Stomach (tissue), 4 donors: ENCODE measurements around the gene LIPG.

Source experiments
- EP300 ChIP-seq: sonication (generic); formaldehyde crosslinking; IDR thresholded peaks from one replicate; pipeline ENCODE4 v1.6.1; 2017; ENCODE audit warnings: antibody characterized with exemption
- POLR2A ChIP-seq, 4 donors: fragments of 450-650 bp; IDR thresholded peaks; one replicate each; pipeline ENCODE4 v1.6.1; 2016; ENCODE audit warnings: antibody characterized with exemption in 4 of 4, control low read depth in 2 of 4, mild to moderate bottlenecking in 1 of 4, moderate library complexity in 1 of 4
- TF ChIP-seq, protein P1 (sequence below), 7 experiments: fragments of 450-650 bp in 4 of 7; fragments of 200-600 bp in 3 of 7; sonication (generic) in 3 of 7; IDR thresholded peaks; one replicate each; pipeline ENCODE4 v1.5.1; 2016 to 2019; ENCODE audit warnings: antibody characterized with exemption in 7 of 7, control low read depth in 2 of 7, mild to moderate bottlenecking in 1 of 7

DNA sequence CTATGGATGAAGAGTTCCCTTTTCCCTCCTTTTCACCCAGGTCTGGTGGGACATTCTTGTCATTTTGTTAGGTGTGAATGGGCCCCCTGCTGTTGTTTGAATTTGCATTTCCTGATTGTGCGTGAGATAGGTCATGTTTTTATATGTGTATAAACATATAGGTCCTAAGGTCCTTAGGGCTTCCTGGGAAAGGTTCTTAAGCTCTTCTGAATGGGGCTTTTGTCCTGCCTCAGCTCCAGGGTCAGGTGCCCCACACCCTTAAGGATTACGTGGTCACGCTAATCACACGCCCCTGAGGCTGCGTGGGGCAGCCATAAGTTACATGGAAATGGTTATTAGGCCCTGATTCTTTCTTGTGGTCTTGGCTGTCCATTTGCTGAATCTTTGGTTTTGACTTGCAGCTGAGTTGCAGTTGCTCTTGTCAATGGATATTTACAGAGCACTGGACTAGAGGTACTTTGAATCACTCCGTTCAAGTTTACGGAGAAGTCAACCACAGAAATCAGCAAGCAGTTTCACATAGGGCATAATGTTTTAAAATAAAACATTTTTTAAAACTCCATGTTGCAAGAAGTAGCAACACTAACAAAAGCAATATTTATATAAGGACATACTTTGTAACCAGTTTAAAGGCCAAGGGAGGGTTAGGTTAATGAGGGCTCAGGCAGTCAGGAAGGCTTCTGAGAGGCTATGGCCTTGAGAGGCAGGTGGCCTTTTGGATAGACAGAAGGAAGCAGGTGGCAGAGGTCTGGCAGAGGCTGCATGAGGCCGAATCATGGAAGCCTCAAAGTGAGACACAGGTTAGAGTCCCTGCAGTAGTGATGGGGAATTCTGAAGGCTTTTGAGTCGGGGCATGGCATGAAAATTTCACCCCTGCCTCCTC is 24.2 kb downstream of the LIPG start:
- TF ChIP-seq, protein P1, sequence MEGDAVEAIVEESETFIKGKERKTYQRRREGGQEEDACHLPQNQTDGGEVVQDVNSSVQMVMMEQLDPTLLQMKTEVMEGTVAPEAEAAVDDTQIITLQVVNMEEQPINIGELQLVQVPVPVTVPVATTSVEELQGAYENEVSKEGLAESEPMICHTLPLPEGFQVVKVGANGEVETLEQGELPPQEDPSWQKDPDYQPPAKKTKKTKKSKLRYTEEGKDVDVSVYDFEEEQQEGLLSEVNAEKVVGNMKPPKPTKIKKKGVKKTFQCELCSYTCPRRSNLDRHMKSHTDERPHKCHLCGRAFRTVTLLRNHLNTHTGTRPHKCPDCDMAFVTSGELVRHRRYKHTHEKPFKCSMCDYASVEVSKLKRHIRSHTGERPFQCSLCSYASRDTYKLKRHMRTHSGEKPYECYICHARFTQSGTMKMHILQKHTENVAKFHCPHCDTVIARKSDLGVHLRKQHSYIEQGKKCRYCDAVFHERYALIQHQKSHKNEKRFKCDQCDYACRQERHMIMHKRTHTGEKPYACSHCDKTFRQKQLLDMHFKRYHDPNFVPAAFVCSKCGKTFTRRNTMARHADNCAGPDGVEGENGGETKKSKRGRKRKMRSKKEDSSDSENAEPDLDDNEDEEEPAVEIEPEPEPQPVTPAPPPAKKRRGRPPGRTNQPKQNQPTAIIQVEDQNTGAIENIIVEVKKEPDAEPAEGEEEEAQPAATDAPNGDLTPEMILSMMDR (IDR thresholded peaks at IDR 0.05) = no peak
- TF ChIP-seq EP300 = no peak
- TF ChIP-seq POLR2A (IDR thresholded peaks at IDR 0.05) = no peak
